SK-N-SH treated with all-trans-retinoic acid at 6 μM for 48 hours (cell line): ENCODE measurements around the gene HIRA.

Experiments used
- BACH2 ChIP-seq: fragments of 250-450 bp; sonication (Bioruptor Pico); IDR thresholded peaks from 2 replicates; pipeline ENCODE4 v1.9.0; 2021; ENCODE audit warnings: mild to moderate bottlenecking, borderline replicate concordance
- PPARA ChIP-seq: fragments of 250-450 bp; sonication (Bioruptor Pico); IDR thresholded peaks from 2 replicates; pipeline ENCODE4 v1.5.0; 2020; ENCODE audit warnings: mild to moderate bottlenecking, borderline replicate concordance
- TCF4 ChIP-seq: fragments of 250-450 bp; sonication (Bioruptor Pico); IDR thresholded peaks from 2 replicates; pipeline ENCODE4 v1.8.0; 2021; ENCODE audit warnings: mild to moderate bottlenecking, moderate library complexity, borderline replicate concordance
- TOX ChIP-seq: fragments of 250-450 bp; sonication (Bioruptor Pico); IDR thresholded peaks from 2 replicates; pipeline ENCODE4 v1.8.0; 2021; ENCODE audit warnings: mild to moderate bottlenecking, moderate library complexity, borderline replicate concordance
- ZC3H10 ChIP-seq: fragments of 250-450 bp; sonication (Bioruptor Pico); IDR thresholded peaks from 2 replicates; pipeline ENCODE4 v1.5.1; 2021; ENCODE audit warnings: mild to moderate bottlenecking, moderate library complexity
- ZFP30 ChIP-seq: fragments of 450-650 bp; formaldehyde crosslinking; IDR thresholded peaks from 2 replicates; pipeline ENCODE4 v1.5.0; 2022; ENCODE audit warnings: mild to moderate bottlenecking, moderate library complexity

GRCh38 chr22:19397734-19398104 lies 33.8 kb downstream of the HIRA start:
- TF ChIP-seq PPARA (CRISPR knock-in tag) = no peak
- TF ChIP-seq ZC3H10 = no peak
- TF ChIP-seq ZFP30 = no peak
- no peak for TF ChIP-seq TCF4 (CRISPR knock-in tag)
- TF ChIP-seq BACH2 = no peak
- TF ChIP-seq TOX = no peak
